Islet precursor cell (in vitro differentiated cells): ENCODE results near the gene HDLBP.
A peak's percentile ranks its signal among the peaks of the same experiment; 100 is the strongest.
"Not testable (repeated sequence)": the region's sequence is repeated elsewhere in the genome, so short reads cannot be mapped to it uniquely, and the experiment has no call there.

Source experiments
- DNase-seq: peaks from one replicate; pipeline ENCODE4 v3.0.0-alpha.2; 2018

The HDLBP gene

GRCh38 chr2:241302759-241303651 is 12.5 kb downstream of the HDLBP start:
- DNase-seq, result no peak

GRCh38 chr2:241302083-241302482 is 13.4 kb downstream of the HDLBP start:
- no peak for DNase-seq

GRCh38 chr2:241300000-241300399 is 15.5 kb downstream of the HDLBP start:
- DNase-seq, result no peak

- no peak for DNase-seq
Measured at GRCh38 chr2:241298673-241299072, 16.8 kb downstream of the HDLBP start.

GRCh38 chr2:241296767-241297166 is 18.7 kb downstream of the HDLBP start:
- DNase-seq, result no peak

- DNase-seq, result no peak
Measured at GRCh38 chr2:241295326-241296095, 20.0 kb downstream of the HDLBP start.

- not testable (repeated sequence) for DNase-seq
Measured at GRCh38 chr2:241293378-241293797, 22.1 kb downstream of the HDLBP start.

GRCh38 chr2:241291977-241292376 is 23.5 kb downstream of the HDLBP start:
- no peak for DNase-seq

- DNase-seq, result no peak
Measured at GRCh38 chr2:241291153-241291552, 24.3 kb downstream of the HDLBP start.

- DNase-seq, result no peak
Measured at GRCh38 chr2:241289597-241289996, 25.9 kb downstream of the HDLBP start.

GRCh38 chr2:241289053-241289452 is 26.4 kb downstream of the HDLBP start:
- no peak for DNase-seq

- no peak for DNase-seq
Measured at GRCh38 chr2:241288324-241288888, 27.1 kb downstream of the HDLBP start.

- no peak for DNase-seq
Measured at GRCh38 chr2:241286348-241287090, 29.0 kb downstream of the HDLBP start.

GRCh38 chr2:241285596-241285995 is 29.9 kb downstream of the HDLBP start:
- no peak for DNase-seq

GRCh38 chr2:241282555-241282954 is 32.9 kb downstream of the HDLBP start:
- no peak for DNase-seq

GRCh38 chr2:241280291-241280690 is 35.2 kb downstream of the HDLBP start:
- no peak for DNase-seq

- no peak for DNase-seq
Measured at GRCh38 chr2:241279828-241280227, 35.6 kb downstream of the HDLBP start.

- DNase-seq, result peak; percentile 87
Measured at GRCh38 chr2:241279413-241279812, 36.1 kb downstream of the HDLBP start.

- not testable (repeated sequence) for DNase-seq
Measured at GRCh38 chr2:241278306-241278705, 37.2 kb downstream of the HDLBP start.

- DNase-seq, result no peak
Measured at GRCh38 chr2:241275910-241276309, 39.6 kb downstream of the HDLBP start.

GRCh38 chr2:241275504-241275903 is 40.0 kb downstream of the HDLBP start:
- DNase-seq, result no peak

- peak; percentile 64 for DNase-seq
Measured at GRCh38 chr2:241274127-241274526, 41.3 kb downstream of the HDLBP start.
